HG03103 (cell line): ENCODE results near the gene PILRB.
"Not testable (repeated sequence)": the region's sequence is repeated elsewhere in the genome, so short reads cannot be mapped to it uniquely, and the experiment has no call there.

Source experiments
- ATAC-seq: cut with Tn5 transposase; IDR thresholded peaks from one replicate; pipeline ENCODE4 v1.9.1; 2021; ENCODE audit warnings: low read depth; ENCODE audit not compliant: unreplicated experiment

Gene PILRB

DNA sequence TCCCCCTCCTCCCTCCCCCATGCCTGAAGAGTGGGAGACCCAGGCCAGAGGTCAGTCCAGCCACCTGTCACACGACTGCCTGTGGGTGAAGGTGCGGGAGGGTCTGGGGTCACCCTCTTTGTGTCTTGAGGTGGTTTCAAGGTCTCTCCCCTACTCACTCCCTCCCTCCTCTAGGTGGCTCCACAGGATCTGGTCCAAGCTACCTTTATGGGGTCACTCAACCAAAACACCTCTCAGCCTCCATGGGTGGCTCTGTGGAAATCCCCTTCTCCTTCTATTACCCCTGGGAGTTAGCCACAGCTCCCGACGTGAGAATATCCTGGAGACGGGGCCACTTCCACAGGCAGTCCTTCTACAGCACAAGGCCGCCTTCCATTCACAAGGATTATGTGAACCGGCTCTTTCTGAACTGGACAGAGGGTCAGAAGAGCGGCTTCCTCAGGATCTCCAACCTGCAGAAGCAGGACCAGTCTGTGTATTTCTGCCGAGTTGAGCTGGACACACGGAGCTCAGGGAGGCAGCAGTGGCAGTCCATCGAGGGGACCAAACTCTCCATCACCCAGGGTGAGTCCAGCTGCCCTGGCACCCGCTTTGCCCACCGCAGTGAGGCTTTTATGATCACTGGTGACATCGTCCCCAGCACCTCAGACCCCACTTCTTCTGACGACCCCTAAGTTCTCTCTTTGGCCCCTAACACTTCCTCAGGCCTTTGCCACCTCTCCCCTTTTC is 16.1 kb downstream of the PILRB start:
- ATAC-seq, result not testable (repeated sequence)

DNA sequence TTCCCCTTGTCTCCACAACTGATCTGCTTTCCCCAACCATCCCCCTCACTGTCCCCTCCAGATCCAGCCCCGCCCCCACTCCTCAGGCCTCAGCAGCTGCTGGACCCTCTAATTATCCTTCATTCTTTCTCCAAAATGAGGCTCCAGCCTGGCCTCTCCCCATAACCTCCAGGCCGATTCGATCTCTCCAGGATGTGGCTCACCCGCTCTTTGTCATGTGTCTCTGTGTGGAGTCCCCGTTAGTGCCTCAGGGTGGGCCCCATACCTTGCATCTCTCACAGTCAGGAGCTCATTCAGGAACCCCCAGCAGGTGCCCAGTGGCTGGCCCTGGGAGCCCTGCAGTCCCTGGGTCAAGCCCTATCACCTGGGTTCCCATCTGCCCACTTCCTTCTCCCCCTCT is 16.7 kb downstream of the PILRB start:
- ATAC-seq, result no peak

DNA sequence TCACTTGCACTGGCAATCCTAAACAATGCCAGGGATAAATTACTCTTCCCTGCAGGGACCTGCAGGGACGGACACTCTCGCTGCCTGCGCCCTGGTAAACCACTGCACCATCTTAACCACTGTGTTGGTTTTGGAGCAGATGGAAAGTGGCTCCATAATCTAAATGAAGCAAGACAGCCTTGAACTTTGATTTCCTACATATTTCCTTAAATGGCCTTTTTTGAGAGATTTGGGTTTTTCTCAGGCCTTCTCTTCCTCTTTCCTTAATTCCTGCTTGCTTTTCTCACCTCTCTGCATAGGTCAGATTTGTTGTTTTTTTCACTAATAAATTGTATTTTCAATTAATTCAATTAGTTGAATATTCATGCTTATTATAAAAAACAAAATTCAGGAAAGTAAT is 18.1 kb downstream of the PILRB start:
- ATAC-seq, result no peak

DNA sequence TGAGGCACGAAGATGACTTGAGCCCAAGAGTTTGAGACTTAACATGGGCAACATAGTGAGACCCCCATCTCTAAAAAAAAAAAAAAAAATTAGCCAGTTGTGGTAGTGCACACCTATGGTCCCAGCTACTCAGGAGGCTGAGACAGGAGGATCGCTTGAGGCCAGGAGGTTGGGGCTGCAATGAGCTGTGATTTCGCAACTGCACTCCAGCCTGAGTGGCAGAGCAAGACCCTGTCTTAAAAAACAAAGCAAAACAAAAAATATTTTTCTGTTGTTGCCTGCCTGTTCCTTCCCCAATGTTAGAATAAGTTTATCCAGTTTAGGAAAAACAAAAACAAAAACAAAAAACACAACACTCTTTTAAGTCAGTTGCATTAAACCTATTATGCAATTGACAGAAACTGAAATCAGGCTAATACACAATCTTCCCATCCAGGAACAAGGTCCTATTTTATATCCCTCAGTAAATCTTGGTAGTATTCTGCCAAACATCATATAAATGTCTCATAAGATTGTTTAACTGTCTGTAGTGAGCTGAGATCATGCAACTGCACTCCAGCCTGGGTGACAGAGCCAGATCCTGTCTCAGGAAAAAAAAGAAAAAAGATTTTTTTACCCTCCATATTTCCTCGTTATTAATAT is 20.3 kb downstream of the PILRB start:
- ATAC-seq, result no peak

DNA sequence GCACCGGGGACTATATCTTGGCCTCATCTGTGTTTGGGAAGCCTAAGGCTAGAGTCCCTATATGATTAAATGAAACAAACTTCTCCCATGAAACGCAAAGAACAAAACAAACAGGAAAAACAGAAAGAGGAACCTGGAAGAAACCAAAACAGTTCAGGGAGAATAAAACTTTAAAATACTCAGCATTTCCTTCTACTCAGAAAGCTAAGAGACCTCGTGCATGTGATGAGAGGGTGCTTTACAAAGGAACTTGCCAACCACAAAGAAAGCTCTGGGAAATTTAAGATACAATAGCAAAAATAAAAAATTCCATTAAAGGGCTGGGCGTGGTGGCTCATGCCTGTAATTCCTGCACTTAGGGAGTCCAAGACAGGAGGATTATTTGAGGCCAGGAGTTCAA is 22.3 kb downstream of the PILRB start:
- ATAC-seq, result no peak

DNA sequence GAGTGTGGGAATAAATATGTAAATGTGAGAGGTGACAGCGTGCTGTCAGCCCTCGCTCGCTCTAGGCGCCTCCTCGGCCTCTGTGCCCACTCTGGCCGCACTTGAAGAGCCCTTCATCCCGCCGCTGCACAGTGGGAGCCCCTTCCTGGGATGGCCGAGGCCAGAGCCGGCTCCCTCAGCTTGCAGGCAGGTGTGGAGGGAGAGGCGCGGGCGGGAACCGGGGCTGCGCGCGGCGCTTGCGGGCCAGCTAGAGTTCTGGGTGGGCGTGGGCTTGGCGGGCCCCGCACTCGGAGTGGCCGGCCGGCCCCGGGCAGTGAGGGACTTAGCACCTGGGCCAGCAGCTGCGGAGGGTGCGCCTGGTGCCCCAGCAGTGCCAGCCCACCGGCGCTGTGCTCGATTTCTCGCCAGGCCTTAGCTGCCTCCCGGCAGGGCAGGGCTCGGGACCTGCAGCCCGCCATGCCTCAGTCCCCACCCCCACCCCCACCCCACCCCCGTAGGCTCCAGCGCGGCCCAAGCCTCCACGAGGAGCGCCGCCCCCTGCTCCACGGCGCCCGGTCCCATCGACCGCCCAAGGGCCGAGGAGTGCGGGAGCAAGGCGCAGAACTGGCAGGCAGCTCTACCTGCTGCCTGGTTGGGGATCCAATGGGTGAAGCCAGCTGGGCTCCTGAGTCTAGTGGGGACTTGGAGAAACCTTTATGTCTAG is 23.8 kb downstream of the PILRB start:
- ATAC-seq, result not testable (repeated sequence)

DNA sequence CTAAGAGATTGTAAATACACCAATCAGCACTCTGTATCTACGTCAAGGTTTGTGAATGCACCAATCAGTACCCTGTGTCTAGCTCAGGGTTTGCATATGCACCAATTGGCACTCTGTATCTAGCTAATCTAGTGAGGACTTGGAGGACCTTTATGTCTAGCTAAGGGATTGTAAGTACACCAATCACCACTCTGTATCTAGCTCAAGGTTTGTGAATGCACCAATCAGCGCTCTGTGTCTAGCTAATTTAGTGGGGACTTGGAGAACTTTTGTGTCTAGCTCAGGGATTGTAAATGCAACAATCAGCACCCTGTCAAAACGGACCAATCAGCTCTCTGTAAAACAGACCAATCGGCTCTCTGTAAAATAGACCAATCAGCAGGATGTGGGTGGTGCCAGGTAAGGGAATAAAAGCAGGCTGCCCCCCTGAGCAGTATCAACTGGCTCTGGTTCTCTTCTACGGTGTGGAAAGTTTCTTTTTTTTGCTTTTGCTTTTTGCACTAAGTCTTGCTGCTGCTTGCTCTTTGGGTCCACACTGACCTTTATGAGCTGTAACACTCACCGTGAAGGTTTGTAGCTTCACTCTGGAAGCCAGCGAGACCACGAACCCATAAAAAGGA is 24.4 kb downstream of the PILRB start:
- ATAC-seq, result not testable (repeated sequence)

DNA sequence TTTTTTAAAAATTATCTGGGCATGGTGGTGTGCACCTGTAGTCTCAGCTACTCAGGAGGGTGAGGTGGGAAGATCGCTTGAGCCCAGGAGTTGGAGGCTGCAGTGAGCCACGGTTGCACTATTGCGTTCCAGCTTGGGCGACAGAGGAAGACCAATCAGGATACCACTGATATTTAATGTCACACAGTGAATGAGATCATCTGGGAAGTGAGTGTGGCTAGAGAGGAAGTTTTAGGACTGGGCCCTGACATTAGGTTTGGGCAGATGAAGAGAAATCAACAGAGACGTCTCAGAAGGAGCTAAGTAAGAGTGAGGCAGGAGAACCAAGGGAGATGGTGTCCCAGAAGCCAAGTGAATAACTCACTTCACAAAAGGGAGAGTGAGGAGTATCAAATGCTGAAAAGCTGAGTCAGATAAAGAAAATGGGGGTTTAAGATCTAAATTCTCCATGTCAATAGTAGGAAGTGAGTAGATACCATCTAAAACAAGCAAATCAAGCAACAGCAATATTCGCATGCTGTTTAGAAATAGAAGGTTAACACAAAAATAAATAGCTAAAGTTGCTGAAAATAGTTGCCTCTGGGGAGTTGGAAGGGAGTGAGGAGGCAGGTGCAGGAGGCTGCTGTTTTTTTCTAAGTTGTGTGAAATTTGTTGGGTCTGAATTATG is 26.8 kb downstream of the PILRB start:
- ATAC-seq, result no peak

DNA sequence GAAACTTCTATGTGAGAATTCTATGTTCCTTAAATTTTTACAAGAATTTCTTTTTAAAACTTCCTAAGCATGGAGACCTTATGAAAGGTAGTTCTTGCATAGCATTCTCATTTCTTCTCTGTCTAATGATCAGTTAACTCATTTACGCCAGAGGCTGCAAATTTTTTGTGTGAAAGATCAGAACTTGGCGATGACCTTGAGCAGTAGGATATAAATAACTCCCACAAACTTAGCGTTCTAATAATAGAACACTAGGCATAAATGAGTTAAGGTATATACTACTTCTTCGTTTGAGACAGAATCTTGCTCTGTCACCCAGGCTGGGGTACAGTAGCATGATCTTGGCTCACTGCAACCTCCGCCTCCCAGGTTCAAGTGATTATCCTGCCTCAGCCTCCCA is 29.0 kb downstream of the PILRB start:
- no peak for ATAC-seq

DNA sequence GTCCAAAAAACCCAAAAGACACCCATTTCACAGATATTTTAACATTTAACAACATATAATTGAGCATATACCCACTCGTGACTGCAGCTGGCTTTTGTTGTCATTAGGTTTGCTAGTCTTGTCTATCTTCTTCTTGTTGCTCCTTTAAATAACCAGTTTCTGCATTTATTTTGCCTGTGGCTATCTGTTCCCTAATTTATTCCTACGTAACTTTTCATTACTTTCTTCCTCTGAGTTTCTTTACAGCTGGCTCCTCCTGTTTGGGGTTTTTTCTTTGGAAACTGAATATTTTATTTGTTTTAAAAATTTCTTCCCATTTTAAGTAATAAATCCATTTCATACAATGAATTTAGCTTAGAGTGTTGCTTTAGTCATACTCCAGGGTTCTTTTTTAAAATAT is 29.8 kb downstream of the PILRB start:
- ATAC-seq, result no peak

DNA sequence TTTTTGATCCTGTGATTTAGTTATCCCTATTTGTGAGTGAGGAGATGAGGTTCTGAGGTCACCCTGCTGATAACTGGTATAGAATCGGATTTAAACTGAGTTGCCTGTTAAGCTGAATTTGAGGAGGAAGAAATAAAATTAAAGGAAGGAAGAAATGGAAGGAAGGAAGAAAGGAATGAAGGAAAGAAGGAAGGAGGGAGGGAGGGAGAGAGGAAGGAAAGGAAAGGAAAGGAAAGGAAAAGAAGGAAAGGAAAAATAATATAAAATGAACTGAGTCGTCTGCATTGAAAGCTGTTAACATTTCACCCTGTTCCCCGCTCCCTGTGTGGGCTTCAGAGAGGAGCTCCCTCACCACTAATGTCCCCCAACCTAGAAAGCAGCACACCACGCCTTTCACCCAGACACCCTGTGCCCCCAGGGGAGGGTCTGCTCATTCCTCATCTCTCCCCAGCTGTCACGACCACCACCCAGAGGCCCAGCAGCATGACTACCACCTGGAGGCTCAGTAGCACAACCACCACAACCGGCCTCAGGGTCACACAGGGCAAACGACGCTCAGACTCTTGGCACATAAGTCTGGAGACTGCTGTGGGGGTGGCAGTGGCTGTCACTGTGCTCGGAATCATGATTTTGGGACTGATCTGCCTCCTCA is 31.6 kb downstream of the PILRB start:
- no peak for ATAC-seq

DNA sequence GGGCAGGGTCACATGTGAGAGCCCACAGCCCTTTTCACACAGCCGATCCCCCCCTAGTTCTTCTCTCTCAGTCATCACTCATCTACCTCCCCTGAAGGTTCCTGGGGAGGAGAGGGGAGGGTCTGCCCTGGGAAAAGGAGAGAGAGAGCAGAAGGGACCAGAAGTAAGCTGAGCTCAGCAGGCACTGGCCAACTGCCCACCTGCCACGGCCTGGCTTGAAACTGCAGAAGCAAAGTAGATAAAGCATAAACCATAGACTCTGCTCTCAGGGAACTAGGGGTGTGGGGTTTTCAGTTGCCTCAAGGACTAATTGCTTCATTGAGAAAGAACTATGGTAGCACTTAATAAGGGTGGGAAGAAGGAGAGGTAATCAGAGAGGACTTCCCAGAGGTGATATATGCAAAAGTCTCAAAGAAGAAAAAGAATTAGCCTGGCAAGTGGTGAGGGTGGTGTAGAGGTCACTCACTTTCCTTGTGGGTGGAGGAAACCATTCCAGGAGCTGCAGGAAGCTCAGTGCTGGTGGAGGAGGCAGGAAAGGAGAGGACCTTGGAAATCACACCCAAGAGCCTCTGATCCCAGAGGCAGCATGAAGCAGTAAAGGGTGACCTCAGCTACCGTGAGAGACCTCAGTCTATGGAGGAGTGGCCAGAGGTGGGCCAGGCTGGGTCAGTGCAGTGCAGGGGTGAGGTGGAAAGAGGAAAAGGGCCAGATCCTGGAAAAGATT is 32.5 kb downstream of the PILRB start:
- no peak for ATAC-seq

DNA sequence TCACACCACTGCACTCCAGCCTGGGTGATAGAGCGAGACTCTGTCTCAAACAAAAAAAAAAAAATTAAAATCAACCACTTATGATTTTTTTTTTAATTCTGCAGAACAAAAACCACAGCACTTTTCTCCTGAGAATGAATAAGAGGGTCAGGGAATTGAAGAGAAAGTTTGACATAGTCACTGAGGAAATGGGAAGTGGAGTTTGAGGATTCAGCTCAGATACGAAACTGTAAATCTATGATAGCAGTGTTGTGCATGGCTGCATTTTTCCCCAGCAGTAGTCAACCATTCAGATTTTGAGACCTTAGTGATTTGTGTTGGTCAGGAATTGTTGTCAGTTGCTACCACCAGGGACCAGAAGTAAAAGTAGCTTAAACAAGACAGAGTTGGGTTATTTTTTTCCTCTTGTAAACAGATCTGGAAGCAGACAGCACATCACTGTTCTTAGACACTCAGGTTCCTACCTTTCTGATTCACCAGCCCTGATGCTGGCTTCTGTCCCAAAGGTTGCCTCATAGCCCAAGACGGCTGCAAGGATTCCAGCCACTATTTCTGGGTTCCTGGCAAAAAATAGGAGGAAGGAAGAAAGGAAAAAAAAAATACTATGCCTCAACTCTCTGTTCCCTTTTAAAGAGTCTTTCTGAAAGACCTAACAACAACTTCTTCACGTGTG is 35.5 kb downstream of the PILRB start:
- ATAC-seq, result no peak

DNA sequence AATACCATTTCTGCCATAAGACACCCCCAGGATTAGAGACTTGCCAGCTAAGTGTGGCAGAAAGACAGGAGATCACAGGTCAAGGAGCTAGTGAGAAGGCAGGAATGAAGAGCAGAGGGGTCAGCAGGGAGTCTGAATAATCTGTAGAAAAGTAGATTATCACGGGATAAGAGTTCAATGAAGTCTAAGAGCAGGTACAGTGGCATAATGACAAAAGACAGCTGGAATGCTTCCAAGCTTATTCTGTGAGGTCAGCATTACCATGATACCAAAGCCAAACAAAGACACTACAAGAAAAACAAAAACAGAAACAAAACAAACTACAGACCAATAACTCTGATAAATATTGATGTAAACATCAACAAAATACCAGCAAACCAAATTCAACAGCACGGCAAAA is 36.2 kb downstream of the PILRB start:
- ATAC-seq, result no peak

DNA sequence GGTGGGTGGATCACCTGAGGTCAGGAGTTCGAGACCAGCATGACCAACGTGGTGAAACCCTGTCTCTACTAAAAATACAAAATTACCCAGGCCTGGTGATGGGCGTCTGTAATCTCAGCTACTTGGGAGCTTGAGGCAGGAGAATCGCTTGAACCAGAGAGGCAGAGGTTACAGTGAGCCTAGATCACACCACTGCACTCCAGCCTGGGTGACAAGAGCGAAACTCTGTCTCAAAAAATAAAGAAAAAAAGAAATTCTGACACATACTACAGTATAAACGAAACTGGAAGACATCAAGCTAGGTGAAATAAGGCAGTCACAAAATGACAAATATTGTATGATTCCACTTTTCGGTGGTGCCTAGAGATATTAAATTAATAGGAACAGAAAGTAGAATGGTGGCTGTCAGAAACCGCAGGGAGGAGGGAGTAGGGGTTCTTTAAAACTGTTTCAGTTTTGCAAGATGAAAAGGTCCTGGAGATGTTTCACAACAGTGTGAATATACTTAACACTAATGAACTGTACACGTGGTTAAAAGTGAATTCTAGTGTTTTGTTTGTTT is 38.6 kb downstream of the PILRB start:
- peak; percentile 76 for ATAC-seq

DNA sequence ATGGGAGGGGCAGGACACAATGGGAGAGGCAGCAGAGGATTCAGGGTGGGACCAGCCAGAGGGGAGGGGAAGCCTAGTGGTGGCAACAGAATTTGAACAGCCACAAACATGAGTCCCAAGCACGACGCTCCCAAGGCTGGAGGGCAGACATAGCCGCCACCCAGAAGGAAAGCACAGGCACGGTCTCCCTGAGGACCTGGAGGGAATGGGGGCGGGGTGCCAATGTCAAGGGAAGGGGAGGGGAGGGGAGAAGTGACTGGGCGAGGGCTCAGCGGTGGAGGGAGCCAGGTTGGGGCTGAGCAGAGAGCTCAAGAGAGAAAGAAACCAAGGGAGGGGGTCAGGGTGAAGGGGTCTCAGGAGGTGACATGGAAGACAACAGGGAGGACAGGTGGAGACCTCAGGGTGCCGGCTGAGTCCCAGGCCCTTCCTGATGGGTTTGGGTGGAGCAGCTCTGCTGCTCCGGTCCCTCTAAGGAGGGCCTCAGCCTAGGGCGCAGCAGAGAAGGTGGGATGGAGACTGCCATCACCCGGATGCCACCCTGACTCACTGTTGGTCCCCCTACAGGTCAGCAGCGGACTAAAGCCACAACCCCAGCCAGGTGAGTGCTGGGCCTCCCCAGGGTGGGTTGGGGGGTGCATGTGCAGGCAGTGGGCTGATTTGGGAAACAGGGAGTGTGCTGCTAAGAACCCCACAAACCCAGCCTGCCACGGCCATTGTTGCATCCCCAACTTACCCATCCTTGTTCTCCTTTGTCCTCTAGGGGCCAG is 39.6 kb downstream of the PILRB start:
- no peak for ATAC-seq

DNA sequence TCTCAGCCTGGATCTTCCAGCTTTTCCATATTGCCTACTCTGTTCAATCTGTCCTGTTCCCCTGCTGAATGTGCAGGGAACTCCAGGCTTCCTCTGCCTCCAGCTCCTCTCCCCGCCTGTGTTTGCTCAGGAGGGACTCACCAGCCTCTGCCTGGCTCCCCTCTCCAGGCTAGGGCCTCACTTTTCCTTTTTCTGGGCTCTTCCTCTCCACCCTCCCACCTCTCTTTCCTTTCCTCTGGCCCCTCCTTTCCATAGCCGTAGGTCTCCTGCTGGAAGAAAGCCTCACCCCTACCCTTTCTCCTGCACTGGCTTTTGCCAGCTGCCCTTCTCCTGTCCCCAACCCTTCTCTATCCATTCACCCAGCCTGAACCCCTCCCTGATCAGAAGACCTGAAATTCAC is 40.3 kb downstream of the PILRB start:
- ATAC-seq, result no peak

DNA sequence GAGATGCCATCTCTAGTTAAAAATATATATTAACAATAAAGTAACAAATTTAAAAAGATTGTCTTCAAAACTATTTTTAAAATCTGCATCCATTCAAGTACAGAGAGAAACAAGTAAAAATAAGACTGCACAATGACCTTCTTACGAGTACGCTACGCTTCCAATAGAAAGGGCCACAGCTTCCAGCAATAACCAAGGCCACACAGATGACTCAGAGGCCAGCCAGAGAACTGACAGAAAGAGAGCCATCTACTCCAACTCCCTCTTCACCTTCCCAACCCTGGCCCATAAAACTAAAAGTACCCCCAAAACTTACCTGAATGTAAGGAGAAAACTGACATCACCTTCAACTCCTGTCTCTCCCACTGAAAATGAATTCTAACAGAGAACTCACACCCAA is 42.1 kb downstream of the PILRB start:
- no peak for ATAC-seq
